Measurements from ENCODE around the gene JPH4. TPM values are rescaled to one million over a fixed set of nuclear protein-coding genes. Genes with fewer than 3 reads are reported as not detected.
"Not testable (repeated sequence)": the region's sequence is repeated elsewhere in the genome, so short reads cannot be mapped to it uniquely, and the experiment has no call there.

JPH4 gene
- polyA plus RNA-seq, 4 donors, result 9.5 to 11.6 (median 10.7) TPM

DNA sequence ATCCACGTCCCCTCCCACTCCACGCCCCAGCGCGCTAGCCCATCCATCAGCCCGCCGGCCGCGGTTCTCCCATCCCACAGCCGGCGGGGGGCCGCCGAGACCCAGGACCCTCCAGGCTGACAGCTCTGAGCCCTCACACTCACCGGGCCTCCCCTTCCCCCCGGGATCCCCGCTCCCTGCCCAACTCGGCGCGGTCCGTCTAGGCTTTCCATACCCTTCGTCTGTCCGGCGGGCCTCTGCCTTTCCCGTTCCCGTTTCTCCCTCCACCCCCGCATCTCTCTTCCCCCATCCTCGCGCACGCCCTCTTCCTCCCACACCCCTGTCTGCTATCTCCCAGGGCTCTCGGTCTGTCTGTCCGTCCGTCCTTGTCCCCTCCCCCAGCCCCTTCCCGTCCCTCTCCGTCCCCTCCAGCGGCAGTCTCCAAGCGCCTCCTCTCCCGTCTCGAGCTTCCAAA lies 27.8 kb downstream of the JPH4 start:
- no peak for DNase-seq (ENCODE audit: low read depth in 4 of 4, low spot score in 3 of 4)

DNA sequence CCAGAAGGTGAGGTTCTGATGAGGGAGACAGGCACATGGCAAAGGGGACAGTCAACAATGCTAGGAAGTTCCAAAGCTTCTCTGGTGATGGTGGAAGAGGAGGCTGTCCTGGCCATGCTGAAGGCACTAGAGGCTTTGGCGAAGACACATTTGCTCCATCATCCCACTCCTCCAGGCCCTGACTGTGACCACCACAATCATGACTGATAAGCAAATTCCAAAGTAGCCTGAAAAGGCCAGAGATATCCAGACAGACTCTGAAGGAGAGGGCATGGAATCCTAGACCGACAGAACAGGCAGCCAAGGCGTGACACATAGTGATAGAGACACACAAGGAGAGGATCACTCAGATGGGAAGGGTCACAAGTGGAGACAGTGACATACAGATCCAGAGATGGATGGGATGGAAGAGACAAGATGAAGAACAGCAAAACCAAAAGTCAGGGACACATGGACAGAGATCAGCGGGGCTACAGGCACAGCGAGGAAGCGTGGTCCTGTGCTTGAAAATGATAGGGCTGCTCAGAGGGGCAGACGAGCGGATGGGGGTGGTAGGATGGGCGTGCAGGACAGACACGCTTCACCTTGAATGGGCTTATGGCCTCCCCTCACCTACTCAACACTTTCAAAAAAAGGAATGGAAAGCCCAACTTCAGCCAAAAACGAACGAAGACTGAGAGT lies 28.3 kb downstream of the JPH4 start:
- no peak for DNase-seq (ENCODE audit: low read depth in 4 of 4, low spot score in 3 of 4)

DNA sequence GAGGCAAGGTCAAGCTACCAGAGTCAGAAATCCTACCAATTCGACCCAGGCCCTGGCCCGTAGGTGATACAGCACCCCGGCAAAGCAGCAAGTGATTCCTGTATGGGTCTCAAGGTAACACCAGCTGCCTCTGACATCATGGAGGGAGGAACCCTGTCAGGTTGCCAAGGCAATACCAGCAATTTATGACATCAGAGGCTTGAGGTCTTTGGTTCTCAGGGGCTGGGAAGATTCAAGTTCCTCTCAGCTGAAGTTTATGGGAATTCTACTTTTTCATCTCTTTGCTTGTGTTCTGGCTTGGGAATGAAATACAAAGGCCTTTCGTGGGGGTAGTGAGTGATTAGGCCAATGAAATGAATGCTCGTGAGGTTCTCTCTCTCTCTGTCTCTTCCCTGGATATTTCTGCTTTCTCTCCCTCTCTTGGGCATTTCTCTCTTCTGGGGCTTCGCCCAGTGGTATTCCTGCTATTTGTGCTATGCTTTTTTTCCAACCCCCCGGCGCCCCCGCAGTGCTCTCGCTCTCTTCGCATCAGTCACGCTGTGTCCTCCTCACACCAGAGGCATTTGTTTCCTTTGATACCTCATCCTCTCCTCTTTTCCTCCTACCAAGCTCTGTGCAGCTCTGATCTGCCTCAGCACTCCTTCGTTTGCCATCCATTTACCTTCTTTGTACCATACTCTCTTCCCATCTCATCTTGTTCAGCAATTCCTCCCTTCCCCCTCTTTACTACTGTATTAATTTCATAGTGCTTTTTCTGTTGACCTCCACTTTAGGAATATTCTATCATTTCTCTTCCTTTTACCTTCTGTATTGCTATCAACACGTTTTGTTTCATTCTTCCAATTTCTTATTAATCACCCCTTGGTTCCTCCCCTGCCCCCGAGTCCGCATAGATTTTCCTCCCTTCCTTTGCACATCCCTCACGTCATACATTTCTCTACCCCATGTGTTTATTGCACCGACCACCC lies 30.0 kb downstream of the JPH4 start:
- DNase-seq (ENCODE audit: low read depth in 4 of 4, low spot score in 3 of 4), result no peak

DNA sequence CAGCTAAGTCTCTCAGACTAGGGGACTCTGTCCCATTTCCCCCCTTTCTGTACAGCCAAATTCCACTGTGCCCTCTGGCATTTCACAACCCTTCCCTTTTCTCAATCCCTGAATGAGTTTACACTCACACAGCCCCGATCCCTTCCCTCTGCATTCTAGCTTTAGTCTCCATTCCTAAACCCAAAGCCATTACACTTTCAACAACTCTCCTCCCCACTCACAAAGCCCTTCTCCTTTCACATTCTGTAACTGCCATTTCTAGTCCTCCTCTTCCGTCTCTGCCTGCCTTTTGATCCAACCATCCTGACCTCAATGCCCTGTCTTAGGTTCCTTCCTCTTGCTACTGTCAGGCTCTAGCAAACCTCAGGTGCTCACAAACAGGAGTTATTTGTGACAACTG lies 30.7 kb downstream of the JPH4 start:
- no peak for DNase-seq (ENCODE audit: low read depth in 4 of 4, low spot score in 3 of 4)

DNA sequence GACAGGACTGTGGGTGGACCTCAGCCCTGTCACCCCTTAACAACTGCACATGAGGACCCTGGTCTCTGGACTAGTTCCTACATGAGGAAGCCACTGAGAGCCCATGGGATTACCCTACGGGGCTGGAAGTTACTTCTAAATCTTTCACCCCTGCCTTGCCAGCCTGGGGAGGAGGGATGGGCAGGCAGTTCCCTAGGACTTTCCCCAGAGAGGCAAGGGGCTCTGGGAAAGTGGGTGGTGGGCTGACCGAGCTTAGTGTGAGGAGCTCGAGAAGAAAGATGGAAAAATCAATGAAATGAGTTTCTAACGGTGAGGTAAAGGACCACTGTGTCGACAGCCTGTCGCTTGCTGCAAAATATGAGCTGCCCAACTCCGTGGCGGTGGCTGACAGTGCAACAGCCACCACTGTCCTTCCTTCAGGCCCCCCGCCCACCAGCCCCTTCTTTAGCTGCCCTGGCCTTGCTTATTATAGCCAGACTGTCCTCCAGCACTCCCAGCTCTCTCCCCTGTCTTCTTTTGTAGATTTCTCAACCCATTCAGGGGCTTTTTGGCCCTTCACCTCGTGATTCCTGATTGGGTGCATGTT lies 32.0 kb downstream of the JPH4 start:
- no peak for DNase-seq (ENCODE audit: low read depth in 4 of 4, low spot score in 3 of 4)

DNA sequence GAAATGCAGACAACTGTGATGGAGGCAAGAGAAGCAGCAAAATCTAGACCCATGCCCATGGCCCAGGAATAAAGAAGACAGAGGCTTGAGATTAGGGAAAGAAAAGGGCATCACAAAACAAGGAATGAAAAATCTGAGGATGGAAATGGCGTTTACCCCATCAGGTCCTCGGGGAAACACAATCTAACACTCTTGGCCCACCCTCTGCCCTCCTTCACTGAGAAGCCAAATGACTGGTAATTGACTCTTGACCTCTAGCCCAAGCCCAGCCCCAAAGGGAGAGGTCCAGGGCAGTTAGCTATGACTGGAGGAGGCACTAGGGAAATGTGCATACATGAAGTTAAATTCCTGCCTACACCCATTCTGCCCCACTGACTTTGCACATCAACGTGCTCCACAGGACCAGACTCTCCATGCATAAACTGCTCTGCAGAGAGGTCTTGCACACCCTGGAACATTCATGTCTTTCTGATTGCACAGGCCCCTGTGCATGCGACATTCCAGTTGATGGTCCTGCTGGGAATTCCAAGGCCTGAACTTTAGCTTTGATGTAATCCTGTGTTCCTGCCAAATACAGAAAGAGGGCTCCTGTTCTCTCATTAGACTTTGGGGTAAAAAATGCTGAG lies 32.7 kb downstream of the JPH4 start:
- DNase-seq (ENCODE audit: low read depth in 4 of 4, low spot score in 3 of 4), result no peak

DNA sequence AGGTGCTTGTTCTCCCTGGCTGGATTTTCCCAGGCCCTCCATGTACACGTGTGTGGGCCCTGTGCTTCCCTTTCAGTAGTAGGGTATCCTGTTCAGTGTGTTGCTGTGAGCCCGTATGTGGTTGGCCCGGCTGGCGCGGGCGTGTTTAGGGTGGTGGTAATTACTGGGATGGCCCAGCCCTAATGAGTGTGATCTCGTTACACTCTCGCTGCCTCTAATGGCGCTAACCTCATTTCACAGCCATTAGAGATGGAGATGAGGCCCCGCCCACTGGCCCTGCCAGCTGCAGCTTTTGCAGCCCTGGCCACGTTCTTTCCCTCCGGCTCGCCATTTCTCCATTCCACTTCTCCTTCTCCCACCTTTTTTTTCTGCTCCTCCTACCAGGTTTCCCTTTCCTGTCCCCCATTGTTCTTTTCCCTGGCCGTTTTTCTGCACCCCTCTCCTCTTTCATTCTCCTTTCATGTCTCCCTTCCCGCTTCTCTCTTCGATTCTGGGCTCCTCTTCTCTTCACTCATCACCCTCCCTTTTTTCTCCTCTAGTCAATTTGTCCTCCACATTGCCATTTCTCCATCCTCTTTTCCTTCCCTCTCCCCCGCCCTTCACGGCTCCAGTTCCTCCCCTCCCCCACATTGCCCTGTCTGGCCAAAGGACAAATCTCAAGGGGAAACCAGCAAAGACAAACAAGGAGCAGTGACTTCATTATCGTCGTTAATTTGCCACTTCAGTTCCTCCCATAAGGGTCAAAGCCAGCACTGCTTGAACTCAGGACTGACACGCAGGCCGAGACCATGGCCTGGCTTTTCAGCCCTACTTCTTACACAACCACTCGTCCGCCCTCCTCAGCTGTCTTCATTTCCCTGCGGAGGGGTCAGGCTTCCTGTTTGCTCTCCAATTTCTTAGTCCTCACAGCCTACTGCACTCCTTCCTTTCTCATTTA lies 33.8 kb downstream of the JPH4 start:
- no peak for DNase-seq (ENCODE audit: low read depth in 4 of 4, low spot score in 3 of 4)

DNA sequence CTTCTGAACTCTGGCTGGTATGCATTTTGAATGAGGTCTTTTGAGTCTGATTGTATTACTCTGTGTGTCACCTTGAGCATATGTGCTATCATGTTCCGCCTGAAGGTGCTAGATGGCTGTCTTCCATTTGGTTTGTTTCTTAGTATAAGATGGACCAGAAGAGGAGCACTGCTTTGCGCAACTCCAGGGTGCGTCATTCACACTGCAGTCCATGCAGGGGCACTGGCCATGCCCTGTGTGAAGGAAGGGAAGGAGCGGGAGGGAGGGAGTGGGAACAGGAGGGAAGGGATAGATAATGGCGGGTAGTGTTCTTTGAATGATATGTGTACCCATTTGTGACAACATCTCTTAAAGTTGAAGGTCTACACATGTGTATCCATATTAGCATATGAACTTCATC lies 35.2 kb downstream of the JPH4 start:
- no peak for DNase-seq (ENCODE audit: low read depth in 4 of 4, low spot score in 3 of 4)

DNA sequence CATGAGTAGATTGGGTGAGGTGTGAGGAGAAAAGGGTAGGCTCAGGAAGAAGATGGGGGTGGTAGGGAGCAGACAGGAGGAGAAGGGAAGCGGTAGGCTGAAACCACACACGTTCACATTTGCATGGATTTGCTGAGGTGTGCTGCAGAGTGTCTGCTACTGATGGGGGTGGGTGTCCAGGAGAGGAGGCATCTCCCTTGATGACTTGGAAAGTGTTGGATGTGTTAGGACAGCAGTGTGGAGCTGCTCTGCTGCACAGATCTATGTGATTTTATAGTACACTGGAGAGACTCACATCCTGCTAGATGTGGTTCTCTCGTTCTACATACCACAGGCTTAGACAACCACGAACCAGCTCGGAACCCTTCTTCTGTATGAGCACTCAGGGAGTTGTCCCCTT lies 36.3 kb downstream of the JPH4 start:
- no peak for DNase-seq (ENCODE audit: low read depth in 4 of 4, low spot score in 3 of 4)

DNA sequence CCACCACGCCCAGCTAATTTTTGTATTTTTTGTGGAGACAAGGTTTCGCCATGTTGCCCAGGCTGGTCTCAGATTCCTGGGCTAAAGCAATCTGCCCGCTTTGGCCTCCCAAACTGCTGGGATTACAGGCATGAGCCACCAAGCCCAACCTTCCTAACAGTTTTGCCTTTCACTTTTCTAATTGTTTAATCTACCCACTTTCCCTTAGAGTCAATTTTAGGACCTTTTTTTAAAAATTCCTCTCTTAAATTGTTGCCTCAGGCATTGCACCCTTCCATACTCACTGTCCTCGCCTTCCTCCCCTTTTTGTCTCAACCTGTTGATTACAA lies 38.5 kb downstream of the JPH4 start:
- no peak for DNase-seq (ENCODE audit: low read depth in 4 of 4, low spot score in 3 of 4)

DNA sequence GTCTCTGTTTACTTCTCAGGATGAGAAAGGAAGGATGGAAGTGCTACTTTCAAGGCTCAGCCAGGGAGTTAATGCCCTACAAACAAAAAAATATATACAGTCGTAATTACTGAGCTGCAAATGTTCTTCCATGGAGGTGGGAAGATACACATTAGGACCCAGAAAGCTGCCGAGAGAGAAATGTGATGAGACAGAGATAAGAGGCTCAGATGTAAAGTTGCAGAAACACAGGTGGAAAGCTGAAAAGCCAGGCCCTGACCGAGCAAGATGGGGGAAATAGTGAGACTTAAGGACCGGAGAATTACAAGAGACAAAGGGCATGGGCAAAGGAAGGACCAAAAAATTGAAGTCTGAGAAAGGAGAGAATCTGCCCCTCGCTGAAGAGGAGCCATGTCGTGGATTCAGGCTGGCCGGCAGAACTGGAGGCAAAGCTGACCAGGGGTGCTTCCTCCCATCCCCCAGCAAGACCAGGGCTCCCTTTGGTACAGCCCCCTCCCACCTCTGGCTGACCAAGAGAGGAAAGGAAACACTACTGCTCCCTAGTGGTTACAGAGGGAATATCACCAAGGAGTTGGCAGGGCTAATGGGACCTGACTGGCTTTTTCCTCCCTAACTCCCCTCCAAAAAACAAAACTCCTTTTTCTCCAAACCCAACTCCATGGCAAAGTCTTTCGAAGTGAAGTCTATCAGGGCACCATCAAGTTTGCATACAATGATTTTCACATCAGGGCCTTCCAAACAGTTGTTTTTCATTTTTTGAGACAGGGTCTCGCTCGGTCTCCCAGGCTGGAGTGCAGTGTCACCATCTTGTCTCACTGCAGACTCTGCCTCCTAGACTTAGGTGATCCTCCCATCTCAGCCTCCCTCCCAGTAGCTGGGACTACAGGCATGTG lies 39.1 kb downstream of the JPH4 start:
- peak in 1 of 4 donors; percentile 55 for DNase-seq (ENCODE audit: low read depth in 4 of 4, low spot score in 3 of 4)

DNA sequence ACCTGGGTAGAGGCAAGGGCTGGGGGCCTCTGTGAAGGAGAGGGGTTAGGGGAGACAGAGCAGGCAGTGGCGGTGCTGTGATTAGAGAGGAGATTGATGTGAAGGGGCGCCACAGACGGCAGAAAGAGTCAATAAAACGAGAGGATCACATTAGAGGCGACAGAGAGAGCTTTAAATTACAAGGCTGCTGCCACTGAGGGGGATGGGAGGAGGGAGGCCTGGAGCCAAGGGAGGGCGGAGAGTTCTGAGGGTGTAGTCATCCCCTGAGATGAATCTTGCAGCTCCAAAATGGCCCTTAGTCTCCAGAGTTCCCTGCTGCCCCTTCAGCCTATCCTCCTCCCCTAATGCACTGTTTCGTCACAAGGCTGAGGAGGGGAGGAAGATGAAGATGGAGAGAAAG lies 39.8 kb downstream of the JPH4 start:
- DNase-seq (ENCODE audit: low read depth in 4 of 4, low spot score in 3 of 4), result no peak

DNA sequence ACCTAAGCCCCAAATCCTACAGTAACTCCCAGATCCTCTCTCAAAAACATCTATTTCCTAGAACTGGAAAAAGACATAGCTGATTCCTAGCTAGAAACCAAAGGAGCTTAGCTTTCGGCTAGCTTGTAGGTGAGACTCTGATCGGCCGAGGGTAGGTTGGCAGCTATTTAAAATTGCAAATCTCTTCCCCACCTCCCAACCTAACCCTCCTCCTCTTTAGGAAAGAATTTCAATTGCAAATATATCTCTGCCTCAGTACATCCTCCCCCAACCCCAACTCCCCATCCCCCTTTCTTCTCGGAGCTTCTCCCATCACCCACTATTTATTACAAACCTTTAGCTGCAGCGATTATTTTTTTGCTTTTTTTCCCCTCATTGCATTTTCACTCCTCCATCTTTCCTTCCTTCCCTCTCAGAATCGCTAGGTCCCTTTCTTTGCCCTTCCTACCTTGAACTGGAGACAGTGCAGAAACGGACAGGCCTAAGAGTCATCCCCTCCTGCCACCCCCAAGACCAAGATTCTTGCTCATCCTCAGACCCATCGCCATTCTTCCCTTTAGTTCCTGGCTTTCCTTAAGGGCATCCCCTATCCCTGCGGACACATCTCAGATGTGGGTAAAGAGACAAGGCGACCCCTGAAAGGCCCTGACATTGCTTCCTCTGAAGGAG lies 40.4 kb downstream of the JPH4 start:
- no peak for DNase-seq (ENCODE audit: low read depth in 4 of 4, low spot score in 3 of 4)

DNA sequence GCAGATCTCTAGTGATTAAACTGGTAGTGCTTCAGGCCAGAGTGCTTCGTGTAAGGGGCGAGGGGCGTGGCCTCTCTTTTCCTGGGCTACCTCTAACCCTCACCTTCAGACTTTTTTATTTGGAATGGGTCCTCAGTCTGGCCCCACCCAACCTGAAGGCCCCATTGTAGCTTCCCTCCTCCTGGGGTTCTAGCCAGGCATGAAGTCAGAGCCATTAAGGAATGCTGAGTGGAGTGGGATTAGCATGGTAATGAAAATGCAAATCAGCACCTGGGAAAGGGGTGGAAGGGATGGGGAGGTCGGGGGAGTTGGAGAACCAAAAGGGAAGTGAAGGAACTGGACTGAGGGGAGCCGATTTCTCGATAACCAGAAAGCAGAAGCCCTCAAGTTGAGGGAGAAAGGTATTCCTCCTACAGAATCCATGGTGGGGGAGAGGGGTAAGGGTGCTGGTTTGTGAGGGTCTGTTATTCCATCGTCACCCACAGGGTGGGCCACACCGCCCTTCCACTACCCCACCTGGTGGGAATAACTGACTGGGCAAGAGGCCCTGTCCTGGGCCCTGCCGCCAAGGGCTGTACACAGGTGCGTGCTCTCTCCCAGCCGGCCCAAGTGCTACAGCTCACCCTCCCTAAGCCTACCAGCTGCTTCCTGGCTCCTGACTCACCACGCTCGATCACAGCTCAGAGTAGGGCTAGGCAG lies 41.1 kb downstream of the JPH4 start:
- no peak for DNase-seq (ENCODE audit: low read depth in 4 of 4, low spot score in 3 of 4)

DNA sequence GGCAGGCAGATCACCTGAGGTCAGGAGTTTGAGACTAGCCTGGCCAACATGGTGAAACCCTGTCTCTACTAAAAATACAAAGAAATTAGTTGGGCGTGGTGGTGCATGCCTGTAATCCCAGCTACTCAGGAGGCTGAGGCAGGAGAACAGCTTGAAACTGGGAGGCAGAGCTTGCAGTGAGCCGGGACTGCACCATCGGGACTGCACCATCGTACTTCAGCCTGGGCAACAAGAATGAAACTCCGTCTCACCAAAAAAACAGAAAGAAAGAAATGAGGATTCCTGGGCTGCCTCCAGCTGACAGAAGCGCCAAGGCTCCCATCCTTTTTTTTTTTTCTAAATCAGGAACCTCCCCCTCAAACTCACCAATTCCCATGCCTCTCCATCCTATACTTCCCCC lies 41.7 kb downstream of the JPH4 start:
- DNase-seq (ENCODE audit: low read depth in 4 of 4, low spot score in 3 of 4), result not testable (repeated sequence)

DNA sequence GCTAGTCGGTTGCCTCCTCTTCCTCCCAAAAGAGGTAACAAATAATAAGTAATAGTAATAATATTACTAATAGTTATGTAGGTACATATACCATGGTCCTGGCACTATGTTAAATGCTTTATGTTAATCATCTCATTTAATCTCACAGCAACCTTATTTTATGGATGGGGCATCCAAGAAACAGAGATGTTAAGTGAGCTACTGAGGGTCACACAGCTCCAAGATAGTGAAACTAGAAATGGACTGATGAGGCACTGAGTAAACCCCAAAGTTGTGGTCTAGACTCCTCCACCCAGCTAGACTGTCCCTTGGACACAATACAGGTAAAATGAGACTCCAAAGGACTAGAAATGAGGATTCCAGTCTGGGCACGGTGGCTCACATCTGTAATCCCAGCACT lies 42.1 kb downstream of the JPH4 start:
- DNase-seq (ENCODE audit: low read depth in 4 of 4, low spot score in 3 of 4), result no peak

DNA sequence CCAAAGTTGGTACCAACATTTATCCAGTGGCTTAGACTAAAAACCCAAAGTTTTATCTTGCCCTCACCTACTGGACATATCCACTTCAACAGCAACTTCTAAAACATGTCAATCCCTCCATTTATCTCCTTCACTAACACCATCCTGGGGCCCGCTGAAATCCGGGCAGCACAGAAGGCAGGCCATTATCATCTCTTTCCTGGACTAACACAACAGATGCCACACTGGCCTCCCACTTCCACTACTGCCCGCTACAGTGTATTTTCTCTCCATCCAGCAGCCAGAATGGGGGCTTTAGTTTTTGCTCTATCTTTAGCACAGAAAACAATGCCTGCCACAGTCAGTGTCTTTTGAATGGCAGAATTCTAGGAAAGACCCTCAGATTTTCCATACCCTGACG lies 42.6 kb downstream of the JPH4 start:
- DNase-seq (ENCODE audit: low read depth in 4 of 4, low spot score in 3 of 4), result no peak

Measured in right renal pelvis (tissue), 4 donors.